HepG2 (cell line): ENCODE measurements around the gene TRIM31. TPM values are rescaled to one million over a fixed set of nuclear protein-coding genes. Genes with fewer than 3 reads are reported as not detected.

Experiments
- ATM ChIP-seq: fragments of 450-650 bp; IDR thresholded peaks from 2 replicates; pipeline ENCODE4 v1.7.1; 2017; ENCODE audit warnings: mild to moderate bottlenecking, borderline replicate concordance
- FLYWCH1 ChIP-seq: sonication (generic); formaldehyde crosslinking; IDR thresholded peaks from 2 replicates; pipeline ENCODE4 v1.8.1; 2023; ENCODE audit warnings: mild to moderate bottlenecking, missing genetic modification reagents
- HMG20A ChIP-seq: IDR thresholded peaks from 2 replicates; pipeline ENCODE4 v1.6.1; 2016; ENCODE audit warnings: borderline replicate concordance
- KLF9 ChIP-seq: IDR thresholded peaks from 2 replicates; pipeline ENCODE4 v1.6.1; 2016; ENCODE audit warnings: low read depth
- MED8 ChIP-seq: sonication (generic); formaldehyde crosslinking; IDR thresholded peaks from 2 replicates; pipeline ENCODE4 v1.8.1; 2023; ENCODE audit warnings: mild to moderate bottlenecking, missing genetic modification reagents; ENCODE audit not compliant: insufficient replicate concordance
- TBL1XR1 ChIP-seq: fragments of 150-350 bp; IDR thresholded peaks from 2 replicates; pipeline ENCODE4 v1.6.1; 2014; ENCODE audit warnings: borderline replicate concordance, low read length; ENCODE audit not compliant: partially characterized antibody
- ZNF549 ChIP-seq: sonication (generic); formaldehyde crosslinking; IDR thresholded peaks from 2 replicates; pipeline ENCODE4 v1.5.0; 2020; ENCODE audit warnings: missing genetic modification reagents
- ZNF556 ChIP-seq: sonication (generic); formaldehyde crosslinking; IDR thresholded peaks from 2 replicates; pipeline ENCODE4 v1.4.0; 2020; ENCODE audit warnings: mild to moderate bottlenecking, missing genetic modification reagents, borderline replicate concordance
- polyA plus RNA-seq, 8 experiments: library from polyadenylated mRNA; depleted of rRNA in 3 of 8; stranded (reverse) in 7 of 8; unstranded in 1 of 8; fragments of >200 nt; fragmentation: Illumina TruSeq in 4 of 8; extraction: Trizol in 4 of 8; gene quantifications; 2 replicates each; pipeline versions ENCODE4 v1.2.1 to v1.2.3, GENCODE V29; 2011 to 2016; ENCODE audit warnings: low read depth in 4 of 8, missing spikeins in 1 of 8, mixed read lengths in 1 of 8; ENCODE audit not compliant: insufficient read depth in 1 of 8
- total RNA-seq, 5 experiments: library from RNA; depleted of rRNA; stranded (reverse); fragments of >200 nt; fragmentation: Illumina TruSeq; extraction: Trizol; gene quantifications; 2 replicates each; pipeline ENCODE4 v1.2.3, GENCODE V29; 2016; ENCODE audit warnings: low read depth in 1 of 5
- TF ChIP-seq, protein P1 (sequence below): sonication (generic); formaldehyde crosslinking; IDR thresholded peaks from 2 replicates; pipeline ENCODE4 v1.8.1; 2023; ENCODE audit warnings: mild to moderate bottlenecking, missing genetic modification reagents
- TF ChIP-seq, protein P2 (sequence below): sonication (generic); formaldehyde crosslinking; IDR thresholded peaks from 2 replicates; pipeline ENCODE4 v1.4.0; 2020; ENCODE audit warnings: missing genetic modification reagents
- TF ChIP-seq, protein P3 (sequence below): sonication (generic); formaldehyde crosslinking; IDR thresholded peaks from 2 replicates; pipeline ENCODE4 v1.4.0; 2020; ENCODE audit warnings: mild to moderate bottlenecking, missing genetic modification reagents
- TF ChIP-seq, protein P4 (sequence below): sonication (generic); formaldehyde crosslinking; IDR thresholded peaks from 2 replicates; pipeline ENCODE4 v1.9.0; 2021; ENCODE audit warnings: missing genetic modification reagents, mild to moderate bottlenecking, borderline replicate concordance
- TF ChIP-seq, protein P5 (sequence below): sonication (generic); formaldehyde crosslinking; IDR thresholded peaks from 2 replicates; pipeline ENCODE4 v1.4.0; 2020; ENCODE audit warnings: mild to moderate bottlenecking, missing genetic modification reagents, borderline replicate concordance
- TF ChIP-seq, protein P6 (sequence below): sonication (generic); formaldehyde crosslinking; IDR thresholded peaks from 2 replicates; pipeline ENCODE4 v1.8.0; 2022; ENCODE audit warnings: mild to moderate bottlenecking, missing genetic modification reagents, borderline replicate concordance

The TRIM31 gene
- total and polyA plus RNA-seq, 2 of the 13 experiments (the other 11 are each of a cell fraction or from before 2014, with no cell fraction given) = 0.13 to 0.51 TPM

DNA sequence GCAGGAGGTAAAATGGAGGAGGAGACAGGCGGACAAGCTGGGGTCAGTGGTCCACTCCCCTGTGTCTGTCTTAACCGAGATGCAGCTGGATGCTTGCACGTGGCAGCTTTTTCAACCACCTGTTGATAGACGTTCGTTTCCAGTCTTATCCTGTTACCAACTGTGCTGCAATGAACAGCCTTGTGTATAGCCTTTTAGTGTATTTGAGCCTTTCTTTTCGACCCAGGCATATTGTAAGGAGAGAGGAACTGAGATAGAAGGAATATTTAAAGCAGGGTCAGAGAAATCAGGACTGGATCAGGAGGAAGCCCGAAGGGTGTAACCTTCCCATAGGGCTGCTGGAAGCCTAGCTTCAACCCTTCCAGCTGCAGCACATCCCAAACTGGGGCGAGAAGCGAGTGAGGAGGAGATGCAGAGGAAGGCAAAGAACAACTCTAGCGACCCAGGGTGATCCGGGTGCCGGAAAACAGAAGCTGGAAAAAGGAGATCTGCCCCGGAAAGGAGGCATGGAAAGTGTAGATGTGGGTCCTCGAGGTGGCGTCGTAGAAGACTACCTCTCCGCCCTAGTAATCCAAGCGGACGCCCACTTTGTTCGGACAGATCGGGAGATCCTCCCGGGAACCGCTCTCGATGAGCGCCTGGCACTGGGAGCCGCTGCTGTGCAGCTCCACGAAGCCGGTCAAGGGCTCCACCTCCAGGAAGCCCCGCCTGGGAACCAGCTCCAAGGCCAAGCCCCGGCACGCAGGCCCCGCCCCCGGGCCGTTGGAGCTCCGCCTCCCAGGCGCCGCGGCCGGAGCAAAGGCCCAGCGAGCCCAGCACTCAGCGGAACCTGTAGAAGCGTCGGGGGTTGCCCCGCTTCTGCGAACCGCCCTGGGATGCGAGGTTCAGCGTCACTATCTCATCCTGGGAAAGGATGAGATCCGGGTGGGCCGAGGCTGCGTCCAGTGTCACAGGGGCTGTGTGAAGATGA, 11.2 kb downstream of the TRIM31 start (continued):
- TF ChIP-seq, protein P1, sequence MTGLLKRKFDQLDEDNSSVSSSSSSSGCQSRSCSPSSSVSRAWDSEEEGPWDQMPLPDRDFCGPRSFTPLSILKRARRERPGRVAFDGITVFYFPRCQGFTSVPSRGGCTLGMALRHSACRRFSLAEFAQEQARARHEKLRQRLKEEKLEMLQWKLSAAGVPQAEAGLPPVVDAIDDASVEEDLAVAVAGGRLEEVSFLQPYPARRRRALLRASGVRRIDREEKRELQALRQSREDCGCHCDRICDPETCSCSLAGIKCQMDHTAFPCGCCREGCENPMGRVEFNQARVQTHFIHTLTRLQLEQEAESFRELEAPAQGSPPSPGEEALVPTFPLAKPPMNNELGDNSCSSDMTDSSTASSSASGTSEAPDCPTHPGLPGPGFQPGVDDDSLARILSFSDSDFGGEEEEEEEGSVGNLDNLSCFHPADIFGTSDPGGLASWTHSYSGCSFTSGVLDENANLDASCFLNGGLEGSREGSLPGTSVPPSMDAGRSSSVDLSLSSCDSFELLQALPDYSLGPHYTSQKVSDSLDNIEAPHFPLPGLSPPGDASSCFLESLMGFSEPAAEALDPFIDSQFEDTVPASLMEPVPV (CRISPR knock-in tag) = peak; percentile 66; the same call in 1 of the 2 replicates
- TF ChIP-seq ATM (no peak), FLYWCH1 (no peak), HMG20A (0 out of 2 replicates have a peak, but pooled peaks have one; percentile 9), TBL1XR1 (no peak), KLF9 (CRISPR knock-in tag) (no peak), ZNF549 (CRISPR knock-in tag) (no peak), ZNF556 (no peak), MED8 (peak; percentile 90)
- TF ChIP-seq, protein P2, sequence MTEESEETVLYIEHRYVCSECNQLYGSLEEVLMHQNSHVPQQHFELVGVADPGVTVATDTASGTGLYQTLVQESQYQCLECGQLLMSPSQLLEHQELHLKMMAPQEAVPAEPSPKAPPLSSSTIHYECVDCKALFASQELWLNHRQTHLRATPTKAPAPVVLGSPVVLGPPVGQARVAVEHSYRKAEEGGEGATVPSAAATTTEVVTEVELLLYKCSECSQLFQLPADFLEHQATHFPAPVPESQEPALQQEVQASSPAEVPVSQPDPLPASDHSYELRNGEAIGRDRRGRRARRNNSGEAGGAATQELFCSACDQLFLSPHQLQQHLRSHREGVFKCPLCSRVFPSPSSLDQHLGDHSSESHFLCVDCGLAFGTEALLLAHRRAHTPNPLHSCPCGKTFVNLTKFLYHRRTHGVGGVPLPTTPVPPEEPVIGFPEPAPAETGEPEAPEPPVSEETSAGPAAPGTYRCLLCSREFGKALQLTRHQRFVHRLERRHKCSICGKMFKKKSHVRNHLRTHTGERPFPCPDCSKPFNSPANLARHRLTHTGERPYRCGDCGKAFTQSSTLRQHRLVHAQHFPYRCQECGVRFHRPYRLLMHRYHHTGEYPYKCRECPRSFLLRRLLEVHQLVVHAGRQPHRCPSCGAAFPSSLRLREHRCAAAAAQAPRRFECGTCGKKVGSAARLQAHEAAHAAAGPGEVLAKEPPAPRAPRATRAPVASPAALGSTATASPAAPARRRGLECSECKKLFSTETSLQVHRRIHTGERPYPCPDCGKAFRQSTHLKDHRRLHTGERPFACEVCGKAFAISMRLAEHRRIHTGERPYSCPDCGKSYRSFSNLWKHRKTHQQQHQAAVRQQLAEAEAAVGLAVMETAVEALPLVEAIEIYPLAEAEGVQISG (CRISPR knock-in tag) = peak; percentile 90
- TF ChIP-seq, protein P3, sequence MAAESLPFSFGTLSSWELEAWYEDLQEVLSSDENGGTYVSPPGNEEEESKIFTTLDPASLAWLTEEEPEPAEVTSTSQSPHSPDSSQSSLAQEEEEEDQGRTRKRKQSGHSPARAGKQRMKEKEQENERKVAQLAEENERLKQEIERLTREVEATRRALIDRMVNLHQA (CRISPR knock-in tag) = no peak; the same call in 1 of the 2 replicates
- TF ChIP-seq, protein P4, sequence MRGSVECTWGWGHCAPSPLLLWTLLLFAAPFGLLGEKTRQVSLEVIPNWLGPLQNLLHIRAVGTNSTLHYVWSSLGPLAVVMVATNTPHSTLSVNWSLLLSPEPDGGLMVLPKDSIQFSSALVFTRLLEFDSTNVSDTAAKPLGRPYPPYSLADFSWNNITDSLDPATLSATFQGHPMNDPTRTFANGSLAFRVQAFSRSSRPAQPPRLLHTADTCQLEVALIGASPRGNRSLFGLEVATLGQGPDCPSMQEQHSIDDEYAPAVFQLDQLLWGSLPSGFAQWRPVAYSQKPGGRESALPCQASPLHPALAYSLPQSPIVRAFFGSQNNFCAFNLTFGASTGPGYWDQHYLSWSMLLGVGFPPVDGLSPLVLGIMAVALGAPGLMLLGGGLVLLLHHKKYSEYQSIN (CRISPR knock-in tag) = no peak
- TF ChIP-seq, protein P5, sequence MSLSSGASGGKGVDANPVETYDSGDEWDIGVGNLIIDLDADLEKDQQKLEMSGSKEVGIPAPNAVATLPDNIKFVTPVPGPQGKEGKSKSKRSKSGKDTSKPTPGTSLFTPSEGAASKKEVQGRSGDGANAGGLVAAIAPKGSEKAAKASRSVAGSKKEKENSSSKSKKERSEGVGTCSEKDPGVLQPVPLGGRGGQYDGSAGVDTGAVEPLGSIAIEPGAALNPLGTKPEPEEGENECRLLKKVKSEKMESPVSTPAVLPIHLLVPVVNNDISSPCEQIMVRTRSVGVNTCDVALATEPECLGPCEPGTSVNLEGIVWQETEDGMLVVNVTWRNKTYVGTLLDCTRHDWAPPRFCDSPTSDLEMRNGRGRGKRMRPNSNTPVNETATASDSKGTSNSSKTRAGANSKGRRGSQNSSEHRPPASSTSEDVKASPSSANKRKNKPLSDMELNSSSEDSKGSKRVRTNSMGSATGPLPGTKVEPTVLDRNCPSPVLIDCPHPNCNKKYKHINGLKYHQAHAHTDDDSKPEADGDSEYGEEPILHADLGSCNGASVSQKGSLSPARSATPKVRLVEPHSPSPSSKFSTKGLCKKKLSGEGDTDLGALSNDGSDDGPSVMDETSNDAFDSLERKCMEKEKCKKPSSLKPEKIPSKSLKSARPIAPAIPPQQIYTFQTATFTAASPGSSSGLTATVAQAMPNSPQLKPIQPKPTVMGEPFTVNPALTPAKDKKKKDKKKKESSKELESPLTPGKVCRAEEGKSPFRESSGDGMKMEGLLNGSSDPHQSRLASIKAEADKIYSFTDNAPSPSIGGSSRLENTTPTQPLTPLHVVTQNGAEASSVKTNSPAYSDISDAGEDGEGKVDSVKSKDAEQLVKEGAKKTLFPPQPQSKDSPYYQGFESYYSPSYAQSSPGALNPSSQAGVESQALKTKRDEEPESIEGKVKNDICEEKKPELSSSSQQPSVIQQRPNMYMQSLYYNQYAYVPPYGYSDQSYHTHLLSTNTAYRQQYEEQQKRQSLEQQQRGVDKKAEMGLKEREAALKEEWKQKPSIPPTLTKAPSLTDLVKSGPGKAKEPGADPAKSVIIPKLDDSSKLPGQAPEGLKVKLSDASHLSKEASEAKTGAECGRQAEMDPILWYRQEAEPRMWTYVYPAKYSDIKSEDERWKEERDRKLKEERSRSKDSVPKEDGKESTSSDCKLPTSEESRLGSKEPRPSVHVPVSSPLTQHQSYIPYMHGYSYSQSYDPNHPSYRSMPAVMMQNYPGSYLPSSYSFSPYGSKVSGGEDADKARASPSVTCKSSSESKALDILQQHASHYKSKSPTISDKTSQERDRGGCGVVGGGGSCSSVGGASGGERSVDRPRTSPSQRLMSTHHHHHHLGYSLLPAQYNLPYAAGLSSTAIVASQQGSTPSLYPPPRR = peak; percentile 69
- TF ChIP-seq, protein P6, sequence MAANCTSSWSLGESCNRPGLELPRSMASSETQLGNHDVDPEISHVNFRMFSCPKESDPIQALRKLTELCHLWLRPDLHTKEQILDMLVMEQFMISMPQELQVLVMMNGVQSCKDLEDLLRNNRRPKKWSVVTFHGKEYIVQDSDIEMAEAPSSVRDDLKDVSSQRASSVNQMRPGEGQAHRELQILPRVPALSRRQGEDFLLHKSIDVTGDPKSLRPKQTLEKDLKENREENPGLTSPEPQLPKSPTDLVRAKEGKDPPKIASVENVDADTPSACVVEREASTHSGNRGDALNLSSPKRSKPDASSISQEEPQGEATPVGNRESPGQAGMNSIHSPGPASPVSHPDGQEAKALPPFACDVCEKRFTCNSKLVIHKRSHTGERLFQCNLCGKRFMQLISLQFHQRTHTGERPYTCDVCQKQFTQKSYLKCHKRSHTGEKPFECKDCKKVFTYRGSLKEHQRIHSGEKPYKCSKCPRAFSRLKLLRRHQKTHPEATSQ = peak; percentile 65; the same call in 1 of the 2 replicates
